Measurements from ENCODE around the gene ARHGEF2. TPM values are rescaled to one million over a fixed set of nuclear protein-coding genes. Genes with fewer than 3 reads are reported as not detected.

ARHGEF2 gene
- total and polyA plus RNA-seq, 2 of the 13 experiments (the other 11 are each of a cell fraction or from before 2014, with no cell fraction given) = 16.1 to 32.1 TPM

GRCh38 chr1:155934097-155934935, 44.0 kb downstream of the ARHGEF2 start, which contains the start of gene KHDC4 (continued):
- TF ChIP-seq TEF (CRISPR knock-in tag; IDR thresholded peaks at IDR 0.05) (no peak), AFF4 (CRISPR knock-in tag; IDR thresholded peaks at IDR 0.05) (no peak), SKI (IDR thresholded peaks at IDR 0.05; ENCODE audit: partially characterized antibody) (no peak), ZBTB7B (CRISPR knock-in tag; IDR thresholded peaks at IDR 0.05) (0 out of 2 replicates have a peak, but pooled peaks have one; percentile 14), U2AF2 (IDR thresholded peaks at IDR 0.05; ENCODE audit: low read depth, low read length) (no peak), ARID3A (IDR thresholded peaks at IDR 0.05; ENCODE audit: low read depth, low read length) (peak; percentile 47; the same call in 1 of the 2 replicates), SOX13 (IDR thresholded peaks at IDR 0.05) (no peak), SOX13 (CRISPR knock-in tag; conservative IDR thresholded peaks at IDR 0.05 in 1 of 2, IDR thresholded peaks at IDR 0.05 in 1 of 2) (no peak), EEA1 (CRISPR knock-in tag; IDR thresholded peaks at IDR 0.05; ENCODE audit: borderline replicate concordance) (0 out of 2 replicates have a peak, but pooled peaks have one; percentile 49), HMGXB4 (CRISPR knock-in tag; IDR thresholded peaks at IDR 0.05; ENCODE audit: borderline replicate concordance in 1 of 2, low read depth in 1 of 2) (peak; percentile 68 to 76; a peak in 3 of 4 replicates), NONO (IDR thresholded peaks at IDR 0.05) (no peak), NONO (CRISPR knock-in tag; conservative IDR thresholded peaks at IDR 0.05) (peak; percentile 94), HOMEZ (CRISPR knock-in tag; IDR thresholded peaks at IDR 0.05; ENCODE audit: low read depth) (peak; percentile 67), TOPORS (CRISPR knock-in tag; IDR thresholded peaks at IDR 0.05) (no peak; the same call in none of the 2 replicates), ZNF577 (CRISPR knock-in tag; IDR thresholded peaks at IDR 0.05; ENCODE audit: borderline replicate concordance, low read depth) (no peak), ZNF18 (CRISPR knock-in tag; IDR thresholded peaks at IDR 0.05; ENCODE audit: insufficient replicate concordance) (peak; percentile 75)

Measured in HepG2 (cell line).